ENCODE measurements around the gene EGLN2.
"Not testable (repeated sequence)": the region's sequence is repeated elsewhere in the genome, so short reads cannot be mapped to it uniquely, and the experiment has no call there.

The EGLN2 gene

DNA sequence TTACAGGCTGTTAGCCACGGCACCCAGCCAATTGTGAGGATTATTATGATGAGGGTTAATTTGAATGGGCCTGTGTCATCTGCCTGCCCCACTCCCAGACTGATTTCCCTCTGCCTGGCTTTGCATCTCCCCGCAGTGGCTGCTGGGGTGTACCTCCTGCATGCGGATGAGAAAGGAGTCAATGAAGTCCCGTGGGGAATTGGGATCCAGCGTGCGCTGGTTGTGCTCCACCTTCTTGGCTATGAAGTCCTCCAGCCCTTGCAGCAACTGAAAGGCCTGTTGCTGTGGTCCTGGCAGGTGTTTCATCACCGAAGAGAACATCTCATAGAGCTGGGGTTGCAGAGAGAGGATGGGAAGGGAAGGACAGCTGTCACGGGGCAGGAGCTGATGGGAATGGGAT, 47.7 kb downstream of the EGLN2 start:
- DNase-seq (ENCODE audit: low spot score): not testable (repeated sequence)

DNA sequence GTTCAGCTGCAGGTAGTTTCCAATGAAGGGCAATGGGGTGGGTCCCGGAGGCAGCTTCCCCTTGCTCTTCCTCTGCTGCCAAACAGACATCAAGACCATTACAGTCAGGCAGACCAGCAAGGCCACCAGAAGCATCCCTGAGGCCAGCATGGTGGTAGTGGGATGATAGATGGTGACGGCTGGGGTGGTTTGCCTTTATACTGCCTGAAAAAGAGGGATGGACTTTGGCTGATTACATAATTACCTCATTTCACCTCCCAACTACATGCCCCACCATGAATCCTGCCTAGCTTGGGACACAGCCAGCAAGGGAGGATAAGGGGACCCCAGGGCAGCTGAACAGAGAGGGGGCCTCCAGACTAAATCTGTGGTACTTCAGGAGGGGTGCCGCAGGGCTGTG, 51.3 kb downstream of the EGLN2 start, which contains the start of gene CYP2A6:
TSS of gene CYP2A6 (minus strand) at position 171 of the 400 bp plus-strand sequence. CDS start at position 150, 21 bp downstream.
- not testable (repeated sequence) for DNase-seq (ENCODE audit: low spot score)

DNA sequence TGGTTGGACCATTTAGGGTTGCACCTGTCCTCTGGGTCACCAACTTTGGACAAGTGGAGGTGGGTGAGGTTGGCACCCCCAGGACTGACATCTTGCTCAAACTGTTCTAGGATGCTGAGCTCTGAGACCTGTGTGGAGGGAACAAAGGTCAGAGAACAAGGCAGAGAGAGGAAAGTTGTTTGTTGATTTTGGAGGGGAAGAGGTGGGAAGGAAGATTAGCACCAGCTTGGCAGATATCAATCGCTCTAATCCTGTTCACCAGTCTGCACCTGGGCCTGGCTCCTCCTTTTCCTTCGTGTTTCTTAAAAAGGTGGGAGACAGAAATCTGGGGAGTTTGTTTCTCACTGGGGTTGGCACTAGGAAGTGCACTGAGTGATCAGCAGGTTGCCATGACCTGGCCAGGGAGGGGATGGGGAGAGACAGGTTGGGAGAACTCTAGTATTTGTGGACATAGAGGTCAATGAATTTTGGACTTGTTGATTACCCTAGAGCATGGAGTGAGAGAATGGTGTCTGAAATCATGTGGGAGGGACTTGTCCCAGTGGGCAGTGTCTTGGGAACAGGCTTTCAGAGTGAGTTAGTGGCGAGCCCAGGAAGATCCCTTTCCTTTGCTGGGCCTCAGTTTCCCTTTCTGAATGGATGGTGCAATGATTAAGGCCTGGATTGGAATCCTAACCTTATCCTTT, 53.6 kb downstream of the EGLN2 start:
- not testable (repeated sequence) for DNase-seq (ENCODE audit: low spot score)
